Measurements from ENCODE around the gene NOL4L. TPM values are rescaled to one million over a fixed set of nuclear protein-coding genes. Genes with fewer than 3 reads are reported as not detected.

The NOL4L gene
- total RNA-seq, 4 donors from 2014 or later: 5.9 to 20.5 (median 6.9) TPM

DNA sequence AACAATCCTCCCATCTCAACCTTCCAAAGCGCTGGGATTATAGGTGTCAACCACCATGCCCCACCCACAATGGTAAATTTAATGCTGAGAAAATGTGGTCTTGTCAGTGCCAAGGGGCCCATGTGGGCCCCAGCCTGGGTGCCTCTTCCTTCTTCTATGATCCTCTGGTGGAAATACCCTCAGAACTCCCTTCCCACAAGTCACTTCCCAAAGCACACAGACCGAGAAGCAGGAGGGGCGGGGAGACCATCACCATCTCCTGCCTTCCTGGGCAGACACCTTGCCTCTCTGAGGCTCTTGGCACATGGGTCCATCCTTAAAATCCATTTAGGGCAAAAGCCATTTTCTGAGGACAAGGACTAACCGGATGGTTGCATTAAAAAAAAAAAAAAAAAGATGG lies 59.0 kb downstream of the NOL4L start:
- TF ChIP-seq, protein P1, sequence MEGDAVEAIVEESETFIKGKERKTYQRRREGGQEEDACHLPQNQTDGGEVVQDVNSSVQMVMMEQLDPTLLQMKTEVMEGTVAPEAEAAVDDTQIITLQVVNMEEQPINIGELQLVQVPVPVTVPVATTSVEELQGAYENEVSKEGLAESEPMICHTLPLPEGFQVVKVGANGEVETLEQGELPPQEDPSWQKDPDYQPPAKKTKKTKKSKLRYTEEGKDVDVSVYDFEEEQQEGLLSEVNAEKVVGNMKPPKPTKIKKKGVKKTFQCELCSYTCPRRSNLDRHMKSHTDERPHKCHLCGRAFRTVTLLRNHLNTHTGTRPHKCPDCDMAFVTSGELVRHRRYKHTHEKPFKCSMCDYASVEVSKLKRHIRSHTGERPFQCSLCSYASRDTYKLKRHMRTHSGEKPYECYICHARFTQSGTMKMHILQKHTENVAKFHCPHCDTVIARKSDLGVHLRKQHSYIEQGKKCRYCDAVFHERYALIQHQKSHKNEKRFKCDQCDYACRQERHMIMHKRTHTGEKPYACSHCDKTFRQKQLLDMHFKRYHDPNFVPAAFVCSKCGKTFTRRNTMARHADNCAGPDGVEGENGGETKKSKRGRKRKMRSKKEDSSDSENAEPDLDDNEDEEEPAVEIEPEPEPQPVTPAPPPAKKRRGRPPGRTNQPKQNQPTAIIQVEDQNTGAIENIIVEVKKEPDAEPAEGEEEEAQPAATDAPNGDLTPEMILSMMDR (IDR thresholded peaks at IDR 0.05; ENCODE audit: low read depth): no peak

DNA sequence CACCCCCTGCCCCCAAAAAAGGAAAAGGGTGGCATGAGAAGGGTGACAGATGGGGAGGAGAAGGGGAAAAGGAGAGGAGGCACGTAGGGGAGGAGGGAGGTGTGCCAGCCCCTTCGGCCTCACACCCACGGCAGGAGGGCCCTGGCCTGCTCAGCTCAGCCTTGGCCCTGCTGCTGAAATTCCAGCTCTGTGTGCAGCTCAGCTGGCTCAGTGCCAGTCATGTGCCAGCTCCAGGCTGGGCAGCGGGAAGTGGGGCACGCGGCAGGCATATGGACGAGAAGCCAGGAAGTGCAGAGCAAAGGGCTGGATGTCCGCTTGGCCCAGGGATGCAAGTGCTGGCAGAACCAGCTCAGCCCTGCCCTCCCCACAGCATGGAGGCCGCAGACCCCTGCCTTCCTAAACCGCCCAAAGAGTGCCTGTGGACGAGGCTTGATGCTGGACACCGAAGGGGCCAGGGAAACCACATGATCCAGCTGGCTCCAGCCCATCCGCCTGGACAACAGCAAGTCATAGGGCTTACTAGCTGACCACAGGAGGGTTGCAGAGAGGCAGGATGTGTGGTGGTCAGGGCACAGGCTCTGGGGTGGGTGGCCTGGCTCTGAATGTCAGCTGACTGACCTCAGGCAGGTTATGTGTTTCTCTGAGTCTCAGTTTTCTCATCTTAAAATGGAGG lies 60.2 kb downstream of the NOL4L start:
- TF ChIP-seq, protein P1 (IDR thresholded peaks at IDR 0.05; ENCODE audit: low read depth): no peak

DNA sequence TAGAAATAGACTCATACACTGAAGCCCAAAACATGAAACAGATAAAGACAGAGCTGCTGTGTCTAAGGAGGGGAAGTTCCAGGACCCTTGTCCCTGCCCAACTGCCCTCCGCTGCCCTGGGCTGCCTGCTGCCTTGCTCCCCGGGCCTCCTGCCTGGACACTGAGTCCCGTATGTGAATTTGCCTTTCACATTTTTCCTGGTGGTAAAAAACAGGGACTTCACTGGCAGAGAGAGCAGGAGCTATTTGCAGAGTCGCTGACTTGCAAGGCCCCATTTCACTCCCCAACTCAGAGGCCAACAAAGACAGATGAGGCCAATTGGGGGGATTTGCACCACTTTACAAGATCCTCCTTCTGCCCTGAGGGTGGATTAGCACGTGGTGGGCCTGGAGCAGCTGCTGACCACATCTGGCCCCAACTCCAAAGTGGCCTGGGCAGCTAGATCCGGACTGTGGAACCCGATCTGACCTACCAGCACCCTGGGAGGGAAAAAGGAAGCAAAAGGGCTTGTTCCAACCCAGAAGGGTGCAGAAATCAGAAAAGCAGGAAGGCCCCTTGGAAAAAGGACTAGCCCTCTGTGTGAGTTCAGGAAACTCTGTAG lies 61.4 kb downstream of the NOL4L start:
- TF ChIP-seq, protein P1 (IDR thresholded peaks at IDR 0.05; ENCODE audit: low read depth): no peak

DNA sequence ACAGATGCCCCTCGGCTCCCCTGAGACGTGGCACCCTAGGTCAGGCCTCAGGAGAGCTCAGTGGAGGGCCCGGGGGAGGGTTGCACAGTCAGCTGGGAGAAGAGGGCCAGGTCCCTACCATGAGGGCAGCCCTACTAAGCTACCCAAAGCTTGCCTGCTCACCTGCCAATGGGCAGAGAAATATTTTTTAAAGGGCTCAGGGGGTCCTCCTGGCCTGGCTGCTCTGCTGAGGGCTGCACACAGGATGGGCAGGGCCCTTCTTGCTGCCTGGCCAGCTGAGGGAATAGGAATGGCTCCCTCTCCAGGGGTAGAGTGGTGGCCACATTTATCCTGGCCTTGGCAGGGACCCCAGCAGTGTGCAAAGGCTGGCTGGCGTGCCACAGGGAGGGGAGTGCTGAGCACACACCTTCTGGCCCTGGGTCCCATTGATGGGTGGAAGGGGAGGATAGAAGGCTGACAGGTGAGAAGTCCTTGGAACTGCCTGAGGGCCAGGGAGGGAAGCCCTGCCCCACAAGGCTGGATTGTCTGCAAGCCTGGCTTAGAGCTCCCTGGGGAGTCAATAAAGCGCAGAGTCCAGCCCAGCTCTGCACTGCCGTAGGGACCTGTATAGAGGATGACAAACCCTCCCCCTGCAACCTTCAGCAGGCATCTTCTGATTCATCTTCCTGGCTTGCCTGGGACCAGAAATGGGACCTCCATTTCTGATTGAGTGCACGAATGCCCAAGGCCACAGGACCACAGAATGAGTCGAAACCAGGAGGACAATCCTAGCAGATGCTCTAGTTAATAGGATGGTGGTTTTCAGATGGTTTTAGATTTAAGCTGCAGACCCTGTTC lies 62.1 kb downstream of the NOL4L start:
- TF ChIP-seq, protein P1 (IDR thresholded peaks at IDR 0.05; ENCODE audit: low read depth): no peak

DNA sequence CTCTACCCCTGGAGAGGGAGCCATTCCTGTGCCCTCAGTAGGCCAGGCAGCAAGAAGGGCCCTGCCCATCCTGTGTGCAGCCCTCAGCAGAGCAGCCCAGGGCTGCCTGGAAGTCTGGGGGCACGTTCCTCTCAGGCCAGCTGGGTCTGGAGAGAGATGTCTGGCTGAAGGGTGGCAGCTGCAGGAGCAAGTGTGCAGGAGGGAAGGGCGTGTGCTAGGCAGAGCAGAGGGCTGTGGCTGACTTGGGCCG lies 62.7 kb downstream of the NOL4L start:
- TF ChIP-seq, protein P1 (IDR thresholded peaks at IDR 0.05; ENCODE audit: low read depth): no peak

DNA sequence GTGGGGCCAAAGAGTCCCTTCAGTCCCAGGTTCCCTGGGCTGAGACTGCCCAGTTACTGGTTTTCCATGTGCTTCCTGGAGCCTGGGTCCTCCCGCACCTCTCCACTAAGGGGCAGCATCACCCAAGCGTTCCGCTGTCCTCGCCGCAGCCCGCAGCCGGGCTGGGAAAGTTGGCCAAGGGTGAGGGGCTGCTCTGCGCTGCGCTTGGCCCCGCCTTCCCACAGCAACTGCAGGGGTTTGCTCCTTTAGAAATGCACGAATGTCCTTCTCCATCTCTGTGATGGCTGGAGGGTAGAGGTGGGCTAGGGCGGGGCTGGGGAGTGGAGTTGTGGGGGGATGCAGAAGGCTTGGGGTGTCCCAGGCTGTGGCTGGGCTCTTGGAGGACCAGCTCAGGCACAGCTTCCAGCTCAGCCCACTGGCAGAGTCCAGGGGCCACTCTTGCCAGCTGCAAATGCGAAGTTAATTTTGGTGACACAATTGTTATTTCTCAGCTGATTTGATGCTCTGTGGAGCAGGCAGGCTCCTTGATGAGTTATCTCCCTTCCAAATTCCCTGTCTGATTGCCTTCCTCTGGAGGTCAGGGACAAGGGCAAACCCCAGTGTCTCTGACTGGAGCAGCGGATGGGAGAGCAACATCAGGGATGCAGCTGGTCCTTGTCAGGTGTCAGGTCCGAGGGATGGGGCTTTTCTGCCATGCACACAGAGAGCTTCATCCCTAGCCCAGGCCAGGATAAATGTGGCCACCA lies 63.2 kb downstream of the NOL4L start:
- TF ChIP-seq, protein P1 (IDR thresholded peaks at IDR 0.05; ENCODE audit: low read depth): no peak

DNA sequence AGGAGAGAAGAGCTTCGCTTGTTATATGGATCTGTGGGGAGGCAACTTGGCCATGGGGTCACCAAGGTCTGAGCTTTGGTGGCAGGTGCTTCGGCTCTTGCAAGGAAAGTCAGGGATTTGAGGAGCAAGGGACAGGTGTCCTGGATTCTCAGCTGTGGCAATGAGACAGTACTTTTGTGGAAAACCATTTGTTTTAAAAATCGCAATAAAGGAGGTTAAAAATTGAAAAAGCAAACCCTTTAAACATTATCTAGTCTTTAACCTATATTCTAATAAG lies 64.3 kb downstream of the NOL4L start:
- TF ChIP-seq, protein P1 (IDR thresholded peaks at IDR 0.05; ENCODE audit: low read depth): no peak
